H1 (cell line): Measurements from ENCODE around the gene TTC3. TPM values are rescaled to one million over a fixed set of nuclear protein-coding genes. Genes with fewer than 3 reads are reported as not detected.

Experiments used
- CTCF ChIA-PET: fragments of 300-600 bp; sonication (Branson Sonifier 250); formaldehyde crosslinking; loops from one replicate; lab custom pipeline; 2021; ENCODE audit not compliant: partially characterized antibody; lab: Charles Lee
- POLR2A ChIA-PET: fragments of 300-600 bp; sonication (Branson Sonifier 250); formaldehyde crosslinking; loops from one replicate; lab custom pipeline; 2021; ENCODE audit warnings: inconsistent platforms; ENCODE audit not compliant: partially characterized antibody; lab: Charles Lee
- DNase-seq, 2 experiments: peaks; one replicate each; pipeline versions ENCODE4 v3.0.0 to v3.0.0-alpha.2; 2010 to 2022; ENCODE audit warnings: low spot score in 2 of 2, low read depth in 1 of 2, mixed read lengths in 1 of 2
- FAIRE-seq: peaks from 2 replicates; lab custom pipeline; 2011; peaks lifted over from hg19 to GRCh38; lab: Jason Lieb, UNC
- H2AFZ ChIP-seq: 2 replicates; pipeline ENCODE4 v1.8.1; 2012; ENCODE audit warnings: low read length, inconsistent platforms
- H2AK5ac ChIP-seq: 2 replicates; pipeline ENCODE4 v1.6.1; 2013; ENCODE audit warnings: low read depth, low read length
- H2BK120ac ChIP-seq: replicated peaks from 2 replicates; pipeline ENCODE3; 2013; ENCODE audit warnings: low read depth, low read length, inconsistent platforms
- H2BK12ac ChIP-seq: 2 replicates; pipeline ENCODE4 v1.6.1; 2013; ENCODE audit warnings: low read depth, low read length
- H2BK15ac ChIP-seq: 2 replicates; pipeline ENCODE4 v1.6.1; 2013; ENCODE audit warnings: low read length
- H2BK20ac ChIP-seq: 2 replicates; pipeline ENCODE4 v1.6.1; 2013; ENCODE audit warnings: low read length
- H2BK5ac ChIP-seq: 2 replicates; pipeline ENCODE4 v1.6.1; 2013; ENCODE audit warnings: low read depth, low read length
- H3K14ac ChIP-seq: 2 replicates; pipeline ENCODE4 v1.6.1; 2013; ENCODE audit warnings: inconsistent platforms; ENCODE audit not compliant: insufficient read length
- H3K18ac ChIP-seq: 2 replicates; pipeline ENCODE4 v1.6.1; 2013; ENCODE audit warnings: low read length; ENCODE audit errors: extremely low read depth
- H3K23ac ChIP-seq: 2 replicates; pipeline ENCODE4 v1.6.1; 2013; ENCODE audit warnings: inconsistent platforms; ENCODE audit not compliant: insufficient read length
- H3K23me2 ChIP-seq: 2 replicates; pipeline ENCODE4 v1.6.1; 2013; ENCODE audit warnings: low read depth, low read length
- H3K27ac ChIP-seq: 2 replicates; pipeline ENCODE4 v1.6.1; 2011; ENCODE audit warnings: low read depth, low read length, inconsistent platforms
- H3K27me3 ChIP-seq, 4 experiments: replicated peaks in 1 of 4; 1 replicate in 1 of 4; 2 replicates in 3 of 4; pipeline versions ENCODE4 v1.6.1 to v1.8.1; 2011 to 2013; ENCODE audit warnings: low read length in 3 of 4, mild to moderate bottlenecking in 3 of 4, inconsistent platforms in 2 of 4, mixed read lengths in 2 of 4, moderate library complexity in 1 of 4; ENCODE audit not compliant: control insufficient read depth in 3 of 4, insufficient read depth in 3 of 4; ENCODE audit errors: extremely low read depth in 1 of 4
- H3K36me3 ChIP-seq, 4 experiments: 2 replicates each; pipeline versions ENCODE4 v1.6.1 to v1.8.1; 2011 to 2013; ENCODE audit warnings: mild to moderate bottlenecking in 4 of 4, low read length in 3 of 4, moderate library complexity in 2 of 4, control low read depth in 1 of 4, inconsistent platforms in 1 of 4; ENCODE audit not compliant: insufficient read depth in 4 of 4, control insufficient read depth in 2 of 4
- H3K4ac ChIP-seq: replicated peaks from 2 replicates; pipeline ENCODE3; 2013; ENCODE audit warnings: low read length, low read depth, mixed read lengths, inconsistent platforms; ENCODE audit not compliant: insufficient read length
- H3K4me1 ChIP-seq, 4 experiments: replicated peaks in 1 of 4; 1 replicate in 1 of 4; 2 replicates in 3 of 4; pipeline versions ENCODE4 v1.6.1 to v1.8.1; 2011 to 2013; ENCODE audit warnings: low read length in 3 of 4, inconsistent platforms in 2 of 4, mixed read lengths in 1 of 4; ENCODE audit not compliant: insufficient read depth in 4 of 4, control insufficient read depth in 3 of 4
- H3K4me2 ChIP-seq, 2 experiments: 2 replicates each; pipeline versions ENCODE4 v1.6.1 to v1.8.1; 2011 to 2013; ENCODE audit warnings: low read depth in 2 of 2, low read length in 2 of 2, control low read depth in 1 of 2, inconsistent platforms in 1 of 2, mild to moderate bottlenecking in 1 of 2; ENCODE audit not compliant: insufficient read depth in 1 of 2
- H3K4me3 ChIP-seq, 4 experiments: fragments of 200-600, 300-600 bp in 1 of 4; sonication (generic), shearing (Covaris generic), sonication (Bioruptor Twin) in 1 of 4; 2 replicates each; pipeline versions ENCODE4 v1.5.1 to v1.8.1; 2011 to 2016; ENCODE audit warnings: low read length in 4 of 4, low read depth in 3 of 4, control low read depth in 2 of 4, inconsistent platforms in 2 of 4, mild to moderate bottlenecking in 2 of 4, mixed read lengths in 1 of 4, moderate library complexity in 1 of 4; ENCODE audit not compliant: insufficient read depth in 2 of 4; ENCODE audit errors: extremely low read depth in 1 of 4
- H3K56ac ChIP-seq: replicated peaks from 2 replicates; pipeline ENCODE3; 2013; ENCODE audit warnings: low read depth, mild to moderate bottlenecking, mixed read lengths, low read length, inconsistent platforms; ENCODE audit not compliant: insufficient read length
- H3K79me1 ChIP-seq: 2 replicates; pipeline ENCODE4 v1.6.1; 2013; ENCODE audit warnings: low read depth, low read length, control low read depth
- H3K79me2 ChIP-seq, 2 experiments: 2 replicates each; pipeline versions ENCODE4 v1.6.1 to v1.8.1; 2012 to 2013; ENCODE audit warnings: low read length in 2 of 2, mild to moderate bottlenecking in 2 of 2, inconsistent platforms in 1 of 2; ENCODE audit not compliant: insufficient read depth in 2 of 2, control insufficient read depth in 1 of 2
- H3K9ac ChIP-seq, 4 experiments: replicated peaks in 1 of 4; 1 replicate in 1 of 4; 2 replicates in 3 of 4; pipeline versions ENCODE4 v1.6.1 to v1.8.1; 2011 to 2013; ENCODE audit warnings: low read depth in 3 of 4, low read length in 3 of 4, control low read depth in 2 of 4, mild to moderate bottlenecking in 2 of 4, moderate library complexity in 2 of 4, inconsistent platforms in 1 of 4; ENCODE audit errors: extremely low read depth in 1 of 4
- H3K9me3 ChIP-seq, 2 experiments: 2 replicates each; pipeline versions ENCODE4 v1.6.1 to v1.8.1; 2012 to 2013; ENCODE audit warnings: mild to moderate bottlenecking in 2 of 2, moderate library complexity in 2 of 2, control low read depth in 1 of 2, inconsistent platforms in 1 of 2, low read depth in 1 of 2, low read length in 1 of 2, mixed read lengths in 1 of 2; ENCODE audit not compliant: insufficient read depth in 2 of 2
- H4K20me1 ChIP-seq, 2 experiments: replicated peaks in 1 of 2; 2 replicates each; pipeline versions ENCODE3 to v1.8.1; 2011 to 2013; ENCODE audit warnings: inconsistent platforms in 2 of 2, low read length in 2 of 2, mild to moderate bottlenecking in 1 of 2; ENCODE audit not compliant: insufficient read depth in 2 of 2, control insufficient read depth in 1 of 2
- H4K5ac ChIP-seq: 2 replicates; pipeline ENCODE4 v1.6.1; 2013; ENCODE audit warnings: low read length, low read depth, mixed read lengths, inconsistent platforms; ENCODE audit not compliant: insufficient read length
- H4K8ac ChIP-seq: 2 replicates; pipeline ENCODE4 v1.8.0; 2013; ENCODE audit warnings: mild to moderate bottlenecking, moderate library complexity, low read length, inconsistent platforms; ENCODE audit not compliant: insufficient read depth; ENCODE audit errors: extremely low read depth
- H4K91ac ChIP-seq: replicated peaks from 2 replicates; pipeline ENCODE3; 2013; ENCODE audit warnings: low read length, mixed read lengths, inconsistent platforms; ENCODE audit not compliant: insufficient read length
- ATF3 ChIP-seq: IDR thresholded peaks from 2 replicates; pipeline ENCODE4 v1.6.1; 2011; ENCODE audit warnings: low read depth, mild to moderate bottlenecking, low read length; ENCODE audit not compliant: insufficient read depth
- CREB1 ChIP-seq: IDR thresholded peaks from 2 replicates; pipeline ENCODE4 v1.6.1; 2012; ENCODE audit warnings: inconsistent platforms
- EGR1 ChIP-seq: IDR thresholded peaks from 2 replicates; pipeline ENCODE4 v1.6.1; 2011; ENCODE audit warnings: low read depth, low read length, borderline replicate concordance
- HDAC2 ChIP-seq, 2 experiments: fragments of 300-600 bp in 1 of 2; sonication (generic) in 1 of 2; IDR thresholded peaks; 2 replicates each; pipeline ENCODE4 v1.6.1; 2011 to 2012; ENCODE audit warnings: low read depth in 2 of 2, low read length in 2 of 2, mild to moderate bottlenecking in 2 of 2, moderate library complexity in 2 of 2, borderline replicate concordance in 1 of 2, inconsistent platforms in 1 of 2
- HDAC6 ChIP-seq: IDR thresholded peaks from one replicate; pipeline ENCODE4 v1.7.1; 2012; ENCODE audit warnings: low read depth, mild to moderate bottlenecking, inconsistent platforms, low read length, moderate library complexity
- JUN ChIP-seq: IDR thresholded peaks from 2 replicates; pipeline ENCODE4 v1.6.1; 2011; ENCODE audit warnings: low read depth, mild to moderate bottlenecking, improper control_type of control experiment, low read length
- PHF8 ChIP-seq: fragments of 200-600 bp; sonication (generic); conservative IDR thresholded peaks from 2 replicates; pipeline ENCODE4 v1.7.1; 2012; ENCODE audit warnings: low read depth, mild to moderate bottlenecking, inconsistent platforms, low read length, moderate library complexity
- RFX5 ChIP-seq: IDR thresholded peaks from 2 replicates; pipeline ENCODE4 v1.6.1; 2011; ENCODE audit warnings: low read depth, low read length, improper control_type of control experiment, borderline replicate concordance
- RXRA ChIP-seq: IDR thresholded peaks from 2 replicates; pipeline ENCODE4 v1.6.1; 2011; ENCODE audit warnings: low read depth, mild to moderate bottlenecking, low read length, moderate library complexity; ENCODE audit not compliant: insufficient read depth
- SIN3A ChIP-seq, 2 experiments: IDR thresholded peaks in 1 of 2; conservative IDR thresholded peaks in 1 of 2; 2 replicates each; pipeline ENCODE4 v1.6.1; 2011 to 2012; ENCODE audit warnings: low read length in 2 of 2, improper control_type of control experiment in 1 of 2, low read depth in 1 of 2, mild to moderate bottlenecking in 1 of 2
- TAF1 ChIP-seq: IDR thresholded peaks from 2 replicates; pipeline ENCODE4 v1.6.1; 2011; ENCODE audit warnings: mild to moderate bottlenecking, low read depth, low read length
- TCF12 ChIP-seq: IDR thresholded peaks from 2 replicates; pipeline ENCODE4 v1.6.1; 2011; ENCODE audit warnings: low read depth, mild to moderate bottlenecking, low read length
- YY1 ChIP-seq: IDR thresholded peaks from 2 replicates; pipeline ENCODE4 v1.6.1; 2011; ENCODE audit warnings: low read depth, mild to moderate bottlenecking, low read length
- polyA plus RNA-seq, 7 experiments: library from polyadenylated mRNA; depleted of rRNA in 3 of 7; stranded (reverse) in 5 of 7; unstranded in 2 of 7; fragments of >200 nt in 5 of 7; fragments of 200-250 nt in 2 of 7; gene quantifications; 1 replicate in 5 of 7; 2 replicates in 1 of 7; 4 replicates in 1 of 7; pipeline versions ENCODE4 v1.2.1 to v1.2.3, GENCODE V29; 2011 to 2013; ENCODE audit warnings: missing spikeins in 2 of 7, mixed read lengths in 2 of 7
- total RNA-seq: library from RNA; stranded (reverse); fragmentation: NEBNext Ultra II Directional; extraction: Animal tissue kit (Norgen Biotek cat#: 25700); gene quantifications from 2 replicates; pipeline ENCODE4 v1.2.1, GENCODE V29; 2021

The TTC3 gene
- total and polyA plus RNA-seq, 2 of the 8 experiments (the other 6 are each of a cell fraction or from before 2014, with no cell fraction given) = 11.0 to 36.2 TPM

- H3K36me3 ChIP-seq = no peaks in the 10 kb centered on the region
- no peak for TF ChIP-seq HDAC2 (IDR thresholded peaks at IDR 0.05; ENCODE audit: borderline replicate concordance in 1 of 2, low read depth in 2 of 2, low read length in 2 of 2)
- TF ChIP-seq PHF8 = no peak
- no peak for TF ChIP-seq TAF1
- TF ChIP-seq RFX5 = no peak
- no peak for TF ChIP-seq SIN3A (conservative IDR thresholded peaks at IDR 0.05 in 1 of 2, IDR thresholded peaks at IDR 0.05 in 1 of 2; ENCODE audit: low read depth in 1 of 2, low read length in 2 of 2)
- TF ChIP-seq ATF3 = no peak
- TF ChIP-seq CREB1 = no peak
- TF ChIP-seq YY1 = no peak
- TF ChIP-seq EGR1 = no peak
- no peak for TF ChIP-seq RXRA
- no peak for TF ChIP-seq JUN
- no peak for TF ChIP-seq TCF12
- no peak for TF ChIP-seq HDAC6
- H3K27ac ChIP-seq = no peak overlapping the region
- H3K79me1 ChIP-seq = no peaks in the 10 kb centered on the region; the same call in 1 of the 2 replicates
- no peak overlapping the region for H3K9ac ChIP-seq
- no peak overlapping the region for H2AFZ ChIP-seq
- H3K23me2 ChIP-seq = no peaks in the 10 kb centered on the region
- DNase-seq = no peak
- H3K4me2 ChIP-seq = no peak overlapping the region
- no peak overlapping the region for H2BK5ac ChIP-seq
- no peak overlapping the region for H4K5ac ChIP-seq
- H2BK12ac ChIP-seq = no peak overlapping the region
- no peak overlapping the region for H4K8ac ChIP-seq
- no peak overlapping the region for H4K91ac ChIP-seq
- no peak overlapping the region for H3K4ac ChIP-seq
- ChIA-PET CTCF (interaction anchor here (1.3 to 1.8 kb wide), 2 partner anchors 92 to 106 kb away, joined by 4 read pairs; no protein-coding TSS in a partner anchor), POLR2A (interaction anchor here (0.6 to 0.9 kb wide), 2 partner anchors 11 to 93 kb away, joined by 3 read pairs; no protein-coding TSS in a partner anchor)
- H3K79me2 ChIP-seq = peaks cover 0 to 27% of the 10 kb centered on the region in 2 experiments; a peak in 2 of 4 replicates
- no peak overlapping the region for H2BK15ac ChIP-seq
- FAIRE-seq = no peak
- no peak overlapping the region for H3K18ac ChIP-seq
- H2BK20ac ChIP-seq = no peak overlapping the region
- no peaks in the 10 kb centered on the region for H3K27me3 ChIP-seq
- H3K4me1 ChIP-seq = no peaks in the 10 kb centered on the region
- no peak overlapping the region for H2BK120ac ChIP-seq
- no peak overlapping the region for H3K14ac ChIP-seq
- no peak overlapping the region for H3K23ac ChIP-seq
- H3K9me3 ChIP-seq = no peaks in the 10 kb centered on the region; a peak in 1 of 4 replicates
- H4K20me1 ChIP-seq = no peaks in the 10 kb centered on the region
- no peak overlapping the region for H2AK5ac ChIP-seq
- H3K56ac ChIP-seq = no peak overlapping the region
- H3K4me3 ChIP-seq = no peak overlapping the region
These were observed 9.9 kb downstream of the TTC3 start for GRCh38 chr21:37082856-37083528.
